VCaP (cell line): ENCODE measurements around the gene GPLD1.

ENCODE experiments used
- H3K27ac ChIP-seq: fragments of 450-650 bp; 2 replicates; pipeline ENCODE4 v1.5.1; 2017
- TF ChIP-seq, protein P1 (sequence below): fragments of 450-650 bp; conservative IDR thresholded peaks from 2 replicates; pipeline ENCODE4 v1.5.1; 2017; ENCODE audit warnings: mild to moderate bottlenecking, moderate library complexity

GPLD1 gene

DNA sequence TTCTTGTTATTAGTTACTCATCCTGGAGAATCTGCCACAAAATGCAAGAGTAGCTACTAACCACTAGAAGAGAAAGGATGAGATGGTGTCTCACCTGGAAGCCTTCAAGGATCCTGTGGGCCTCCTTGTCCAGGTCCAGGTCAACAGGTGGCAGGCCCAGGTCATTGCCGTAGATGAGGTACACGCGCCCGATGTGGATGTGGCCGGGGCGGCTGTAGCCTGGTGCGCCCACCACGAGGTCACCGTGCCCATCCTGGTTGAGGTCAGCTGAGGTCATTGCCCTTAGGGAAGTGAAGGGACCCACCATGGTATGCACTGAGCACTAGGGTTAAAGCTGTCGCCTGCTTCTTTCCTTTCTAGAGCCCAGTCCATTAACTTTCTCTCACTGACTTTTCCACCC, 35.5 kb downstream of the GPLD1 start:
- no peak overlapping the region for H3K27ac ChIP-seq
- TF ChIP-seq, protein P1, sequence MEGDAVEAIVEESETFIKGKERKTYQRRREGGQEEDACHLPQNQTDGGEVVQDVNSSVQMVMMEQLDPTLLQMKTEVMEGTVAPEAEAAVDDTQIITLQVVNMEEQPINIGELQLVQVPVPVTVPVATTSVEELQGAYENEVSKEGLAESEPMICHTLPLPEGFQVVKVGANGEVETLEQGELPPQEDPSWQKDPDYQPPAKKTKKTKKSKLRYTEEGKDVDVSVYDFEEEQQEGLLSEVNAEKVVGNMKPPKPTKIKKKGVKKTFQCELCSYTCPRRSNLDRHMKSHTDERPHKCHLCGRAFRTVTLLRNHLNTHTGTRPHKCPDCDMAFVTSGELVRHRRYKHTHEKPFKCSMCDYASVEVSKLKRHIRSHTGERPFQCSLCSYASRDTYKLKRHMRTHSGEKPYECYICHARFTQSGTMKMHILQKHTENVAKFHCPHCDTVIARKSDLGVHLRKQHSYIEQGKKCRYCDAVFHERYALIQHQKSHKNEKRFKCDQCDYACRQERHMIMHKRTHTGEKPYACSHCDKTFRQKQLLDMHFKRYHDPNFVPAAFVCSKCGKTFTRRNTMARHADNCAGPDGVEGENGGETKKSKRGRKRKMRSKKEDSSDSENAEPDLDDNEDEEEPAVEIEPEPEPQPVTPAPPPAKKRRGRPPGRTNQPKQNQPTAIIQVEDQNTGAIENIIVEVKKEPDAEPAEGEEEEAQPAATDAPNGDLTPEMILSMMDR = no peak

DNA sequence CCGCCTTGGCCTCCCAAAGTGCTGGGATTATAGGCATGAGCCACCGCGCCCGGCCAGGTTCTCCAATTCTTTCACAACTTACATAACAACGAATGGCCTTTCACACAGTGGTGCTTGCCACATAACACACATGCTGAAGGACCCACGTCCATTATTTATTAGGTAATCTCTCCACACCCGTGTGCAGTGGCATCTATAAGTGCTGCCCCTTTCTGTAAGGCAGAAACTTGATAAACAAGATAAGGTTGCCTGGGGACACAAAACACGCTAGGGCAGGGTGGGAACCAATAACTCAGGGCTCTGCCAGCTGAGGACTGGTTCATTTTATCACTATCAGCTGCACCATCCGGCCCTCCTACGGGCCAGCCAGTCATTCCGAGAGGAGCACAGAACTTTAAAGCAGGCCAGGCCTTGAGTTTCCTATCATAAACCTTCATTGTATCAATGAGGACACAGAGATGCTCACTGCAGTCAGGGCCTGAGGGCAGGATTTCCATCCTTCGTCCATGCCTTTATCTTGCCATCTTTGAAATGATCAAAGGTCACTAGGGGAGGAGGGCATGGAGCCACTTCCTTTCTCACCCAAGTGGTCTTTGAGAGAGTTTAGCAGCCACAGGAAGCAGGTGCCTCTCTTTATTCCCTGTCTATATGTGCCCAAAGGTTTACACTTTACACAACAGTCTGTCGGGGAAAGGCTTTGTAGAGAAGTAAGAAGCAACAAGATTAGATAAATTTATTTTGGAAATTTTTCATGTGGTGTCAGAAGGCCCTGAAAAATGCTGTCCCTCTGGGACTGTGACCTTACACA, 37.6 kb downstream of the GPLD1 start:
- no peak overlapping the region for H3K27ac ChIP-seq
- TF ChIP-seq, protein P1 = no peak

- no peak overlapping the region for H3K27ac ChIP-seq
- TF ChIP-seq, protein P1 = no peak
These were observed 40.4 kb downstream of the GPLD1 start for GRCh38 chr6:24448828-24449525.

- H3K27ac ChIP-seq = no peak overlapping the region
- TF ChIP-seq, protein P1 = no peak
These were observed 41.0 kb downstream of the GPLD1 start for GRCh38 chr6:24448396-24448795.

- H3K27ac ChIP-seq = no peak overlapping the region
These were observed 42.7 kb downstream of the GPLD1 start for GRCh38 chr6:24446670-24447069.

DNA sequence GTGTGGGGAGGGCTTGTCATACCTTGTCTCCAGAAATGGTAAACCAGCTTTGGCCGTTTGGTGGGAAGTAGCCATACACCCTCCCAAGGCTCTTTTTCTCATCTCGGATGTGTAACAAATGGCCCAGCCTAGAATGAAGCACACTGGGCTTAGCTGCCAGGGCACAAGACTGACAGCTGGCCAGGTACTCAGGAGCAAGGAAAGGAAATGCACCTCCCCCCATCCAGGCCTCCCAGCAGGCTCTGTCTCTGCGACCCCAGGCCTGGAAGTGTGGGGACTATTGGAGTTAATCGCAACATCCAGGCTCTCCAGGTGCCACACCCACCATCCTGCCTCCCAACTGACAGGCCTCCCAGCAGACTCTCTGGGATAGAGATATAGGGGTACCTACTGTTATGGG, 43.7 kb downstream of the GPLD1 start:
- H3K27ac ChIP-seq = no peak overlapping the region
- TF ChIP-seq, protein P1 = no peak

More at GRCh38 chr6:24446670-24447069, 42.7 kb downstream of the GPLD1 start:
- TF ChIP-seq, protein P1 = no peak

GRCh38 chr6:24444588-24444987, 44.8 kb downstream of the GPLD1 start:
- TF ChIP-seq, protein P1 = no peak
- no peak overlapping the region for H3K27ac ChIP-seq
